Suppressor macrophage (primary cell): ENCODE results near the gene EEPD1.

Experiments used
- DNase-seq, 4 experiments: peaks; one replicate each; pipeline ENCODE4 v3.0.0-alpha.2; 2020 to 2022

The EEPD1 gene

DNA sequence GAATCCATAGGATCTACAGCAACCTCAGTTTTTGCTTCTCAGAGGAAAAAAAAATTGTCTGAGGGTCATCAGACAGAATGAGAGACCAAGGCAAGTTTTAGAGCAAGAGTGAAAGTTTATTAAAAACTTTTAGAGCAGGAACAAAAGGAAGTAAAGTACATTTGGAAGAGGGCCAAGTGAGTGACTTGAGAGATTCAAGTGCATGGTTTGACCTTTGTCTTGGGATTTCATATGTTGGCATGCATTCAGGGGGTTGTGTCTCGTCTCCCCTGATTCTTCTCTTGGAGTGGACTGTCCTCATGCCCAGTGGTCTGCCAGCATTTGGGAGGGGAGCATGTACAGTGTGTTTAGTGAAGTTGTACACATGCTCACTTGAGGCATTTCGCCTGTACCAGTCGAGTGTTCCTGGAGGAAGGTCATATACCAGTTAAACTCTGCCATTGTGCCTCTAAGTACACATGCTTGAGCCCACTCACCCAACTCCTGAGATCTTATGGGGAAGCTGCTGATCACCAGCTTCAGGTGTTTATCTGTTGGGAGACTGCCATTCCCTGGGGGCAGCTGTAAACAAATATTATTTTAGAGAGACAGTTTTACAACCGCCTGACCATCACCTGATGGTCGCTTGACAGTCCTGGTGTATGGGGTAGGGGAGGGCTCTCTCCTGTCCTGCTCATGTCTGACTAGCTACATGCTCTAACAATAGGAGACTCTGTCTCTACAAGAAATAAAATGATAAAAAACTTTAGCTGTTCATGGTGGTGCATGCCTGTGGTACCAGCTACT is 109.4 kb downstream of the EEPD1 start:
- peak in 2 of 4 experiments; percentile 65 to 78 for DNase-seq

DNA sequence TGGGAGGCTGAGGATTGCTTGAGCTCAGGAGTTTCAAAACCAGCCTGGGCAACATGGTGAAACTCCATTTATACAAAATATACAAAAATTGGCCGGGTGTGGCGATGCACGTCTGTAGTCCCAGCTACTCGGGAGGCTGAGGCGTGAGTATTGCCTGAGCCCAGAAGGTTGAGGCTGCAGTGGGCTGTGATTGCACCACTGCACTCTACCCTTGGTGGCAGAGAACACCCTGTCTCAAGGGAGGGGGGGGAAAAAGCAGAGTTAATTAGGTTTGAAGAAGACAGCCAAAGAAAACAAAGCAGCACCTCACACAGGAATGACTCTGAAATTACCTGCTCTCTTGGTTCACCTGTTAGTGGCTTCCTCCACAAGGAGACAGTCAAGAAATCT is 110.0 kb downstream of the EEPD1 start:
- no peak for DNase-seq

DNA sequence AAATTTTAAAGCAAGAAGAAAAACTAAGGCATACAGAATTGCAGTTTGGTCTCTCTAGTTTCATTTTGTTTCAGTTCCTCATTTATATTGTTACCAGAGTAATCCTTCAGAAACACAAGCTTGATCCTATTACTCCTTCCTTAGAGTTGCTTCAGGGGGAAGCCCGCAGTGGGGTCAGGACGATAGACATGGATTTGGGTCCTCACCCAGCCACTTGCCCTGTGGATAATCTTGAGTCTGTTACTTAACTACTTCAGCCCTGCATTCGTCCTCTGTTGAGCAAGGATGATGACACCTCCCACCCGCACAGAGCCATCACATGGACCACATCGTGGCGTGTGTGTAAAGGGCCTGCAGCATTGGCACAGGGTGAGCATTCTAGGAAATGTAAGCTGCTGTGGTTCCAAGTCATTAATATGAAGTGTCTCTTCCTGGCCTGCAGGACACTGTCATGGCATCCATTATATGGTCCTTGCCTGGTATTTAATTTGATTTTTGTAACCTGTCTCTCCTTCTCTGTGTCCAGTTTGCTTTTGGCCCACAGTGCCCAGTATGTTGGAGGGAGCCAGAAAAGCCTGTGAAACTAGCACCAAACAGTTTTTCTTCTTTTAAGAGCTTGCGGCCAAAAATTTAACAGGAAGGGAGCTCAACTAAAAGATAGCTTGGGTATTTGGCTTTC is 111.2 kb downstream of the EEPD1 start:
- DNase-seq: peak; percentile 87 to 95 (median 92)

DNA sequence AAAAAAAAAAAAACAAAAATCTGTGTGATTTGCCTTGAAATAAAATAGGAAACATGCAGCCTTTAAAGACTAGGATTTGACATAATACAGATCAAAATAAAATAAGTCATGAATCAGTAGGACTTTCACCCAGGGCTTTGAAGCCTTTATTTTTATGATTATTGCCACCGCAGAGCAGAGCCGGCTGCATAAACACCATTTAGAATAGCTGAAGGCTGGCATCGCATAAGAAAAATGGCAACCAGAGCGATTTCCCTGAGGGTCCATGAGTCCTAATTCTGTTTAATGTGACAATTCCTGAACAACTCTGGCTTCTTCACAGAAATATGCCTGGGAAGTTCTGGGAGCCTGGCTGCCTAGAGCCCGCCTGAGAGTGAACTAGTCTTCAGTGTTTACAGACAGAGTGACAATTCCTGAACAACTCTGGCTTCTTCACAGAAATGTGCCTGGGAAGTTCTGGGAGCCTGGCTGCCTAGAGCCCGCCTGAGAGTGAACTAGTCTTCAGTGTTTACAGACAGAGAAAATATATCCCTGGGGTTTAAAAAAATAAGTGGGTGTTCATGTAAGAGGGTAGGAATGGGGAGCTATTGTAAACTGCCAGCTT is 112.0 kb downstream of the EEPD1 start:
- no peak for DNase-seq

DNA sequence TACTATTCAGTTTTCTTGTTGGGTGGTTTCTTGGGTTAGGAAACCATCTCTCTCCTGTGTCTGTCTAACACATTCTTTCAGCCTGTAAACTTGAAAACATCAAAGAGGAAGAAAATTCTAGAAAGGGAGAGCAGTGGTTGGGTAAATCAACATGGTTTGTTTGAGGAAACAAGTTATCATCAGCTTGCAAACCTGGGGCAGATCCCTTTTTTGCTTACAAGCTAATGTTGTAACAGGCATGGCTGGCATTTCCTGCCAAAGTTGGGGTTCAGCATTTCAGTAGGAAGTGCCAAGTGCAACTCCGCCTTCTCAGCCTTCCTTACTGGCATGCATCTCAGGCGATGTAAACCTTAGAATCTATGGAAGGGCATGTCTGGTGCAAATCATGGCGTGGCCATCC is 112.6 kb downstream of the EEPD1 start:
- DNase-seq: peak; percentile 80 to 94 (median 90)

DNA sequence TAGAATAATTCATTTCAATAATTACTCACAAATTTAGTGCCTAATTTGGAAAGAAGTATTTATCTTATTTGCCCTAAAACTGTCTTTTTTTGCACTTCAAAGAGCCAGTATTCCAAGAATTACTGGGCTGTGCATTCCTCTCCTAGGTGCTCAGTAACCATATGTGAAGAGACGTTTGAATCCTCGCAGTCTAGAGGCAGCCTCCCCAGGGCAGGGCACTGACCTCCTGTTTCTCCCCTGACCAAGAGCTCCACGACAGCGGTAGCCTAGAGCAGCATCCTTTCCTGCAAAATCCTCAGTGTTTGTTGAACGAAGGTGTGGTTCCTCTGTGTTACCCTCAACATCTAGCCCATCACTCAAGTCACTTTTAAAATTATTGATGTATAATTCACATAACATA is 113.1 kb downstream of the EEPD1 start:
- DNase-seq: no peak

DNA sequence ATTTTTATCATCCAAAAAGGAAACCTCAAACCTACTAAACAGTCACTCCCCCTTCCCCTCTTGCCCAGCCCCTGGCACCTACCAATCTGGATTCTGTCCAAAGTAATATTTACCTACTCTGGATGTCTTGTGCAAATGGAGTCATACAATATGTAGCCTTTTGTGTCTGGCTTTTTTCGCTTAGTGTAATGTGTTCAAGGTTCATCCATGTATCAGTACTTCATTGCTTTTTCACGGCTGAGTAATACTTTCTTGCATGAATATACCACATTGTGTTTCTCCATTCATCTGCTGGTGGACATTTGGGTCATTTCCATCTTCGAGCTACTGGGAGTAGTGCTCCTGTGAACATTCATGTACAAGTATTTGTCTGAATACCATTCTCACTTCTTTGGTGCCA is 113.6 kb downstream of the EEPD1 start:
- DNase-seq: no peak

DNA sequence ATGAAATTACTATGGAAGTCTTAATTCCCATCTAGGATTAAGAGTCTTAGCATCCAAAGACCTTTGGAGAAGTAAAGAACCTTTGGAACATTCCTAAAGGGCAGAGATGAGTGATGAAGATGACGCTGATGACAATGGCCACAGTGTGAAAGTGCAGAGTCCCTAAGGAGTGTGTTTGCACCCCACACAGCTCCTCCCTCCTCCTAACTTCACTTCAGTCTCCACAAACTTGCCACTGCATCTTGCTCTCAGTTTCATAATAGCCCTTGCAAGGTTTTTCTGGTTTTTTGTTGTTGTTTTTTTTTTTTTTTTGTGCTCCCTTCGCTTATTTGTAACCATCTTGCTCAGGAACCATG is 119.1 kb downstream of the EEPD1 start:
- DNase-seq: no peak

DNA sequence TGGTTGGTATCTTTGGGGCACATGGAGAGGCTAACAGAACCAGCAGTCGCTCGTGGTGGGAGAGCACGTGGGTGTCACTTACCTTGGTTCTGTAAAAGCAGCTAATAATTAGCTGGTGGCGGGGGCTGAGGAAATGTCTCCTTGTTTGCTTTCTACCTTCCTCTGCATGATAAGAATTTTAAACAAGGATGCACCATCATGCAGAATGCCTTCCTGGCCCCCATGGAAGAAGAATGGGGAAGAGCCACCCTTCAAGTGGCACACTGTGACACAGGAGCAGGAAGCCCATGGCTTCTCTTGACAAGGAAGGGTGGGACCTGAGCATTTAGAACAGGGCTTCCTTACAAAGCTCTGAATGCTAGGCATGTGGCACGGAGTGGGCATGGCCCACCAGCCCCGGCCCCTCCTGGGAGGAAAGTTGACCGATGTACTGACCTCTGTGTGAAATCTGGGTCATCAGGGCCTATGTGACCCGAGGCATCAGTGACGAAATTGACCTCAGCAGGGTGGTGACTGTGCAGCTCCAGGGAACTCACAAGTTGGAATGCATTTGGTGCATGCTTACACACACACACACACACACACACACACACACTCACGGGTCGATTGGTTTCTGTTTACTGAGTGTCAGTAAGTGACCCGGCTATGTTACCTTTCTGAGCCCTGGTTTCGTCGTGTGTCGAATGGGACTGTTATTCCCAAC is 119.7 kb downstream of the EEPD1 start:
- peak; percentile 71 to 78 (median 75) for DNase-seq

DNA sequence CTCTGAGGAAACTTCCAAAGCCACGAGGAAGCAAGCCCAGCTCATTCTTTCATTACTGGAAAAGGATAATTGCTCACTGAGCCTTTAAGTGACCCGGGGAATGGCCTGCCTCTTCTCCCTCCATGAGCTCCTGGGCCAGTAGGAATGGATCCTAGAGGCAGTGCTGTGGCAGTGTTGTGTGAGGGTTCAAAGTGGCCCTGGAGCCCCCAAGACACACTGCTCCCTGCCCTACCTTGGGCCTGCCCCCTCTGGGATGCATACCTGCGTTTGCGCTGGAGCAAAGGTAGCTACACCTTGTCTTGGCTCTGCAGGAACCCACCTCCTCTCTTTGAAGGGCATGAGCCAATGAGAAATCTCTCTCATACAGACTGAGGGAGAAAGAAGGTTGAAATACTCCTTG is 120.8 kb downstream of the EEPD1 start:
- DNase-seq: no peak

DNA sequence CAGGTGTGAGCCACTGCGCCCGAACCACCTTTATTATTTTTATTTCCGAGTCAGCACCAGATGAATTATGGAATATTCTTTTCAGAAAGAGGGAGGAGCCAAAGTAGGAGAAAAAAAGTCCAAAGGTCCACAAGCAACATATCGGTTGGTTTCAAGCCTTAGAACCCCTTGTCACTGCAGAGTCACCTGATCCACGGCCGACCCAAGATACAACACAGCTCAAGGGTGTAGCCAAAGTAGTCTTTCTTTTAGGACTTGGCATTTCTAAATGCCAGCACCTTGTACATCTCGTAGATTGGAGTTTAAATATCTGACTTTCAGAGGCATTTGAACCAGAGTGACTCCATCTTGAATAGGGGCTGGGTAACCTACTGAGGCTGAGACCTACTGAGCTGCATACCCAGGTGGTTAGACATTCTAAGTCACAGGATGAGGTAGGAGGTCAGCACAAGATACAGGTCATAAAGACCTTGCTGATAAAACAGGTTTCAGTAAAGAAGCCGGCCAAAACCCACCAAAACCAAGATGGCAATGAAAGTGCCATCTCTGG is 122.8 kb downstream of the EEPD1 start:
- DNase-seq: no peak

DNA sequence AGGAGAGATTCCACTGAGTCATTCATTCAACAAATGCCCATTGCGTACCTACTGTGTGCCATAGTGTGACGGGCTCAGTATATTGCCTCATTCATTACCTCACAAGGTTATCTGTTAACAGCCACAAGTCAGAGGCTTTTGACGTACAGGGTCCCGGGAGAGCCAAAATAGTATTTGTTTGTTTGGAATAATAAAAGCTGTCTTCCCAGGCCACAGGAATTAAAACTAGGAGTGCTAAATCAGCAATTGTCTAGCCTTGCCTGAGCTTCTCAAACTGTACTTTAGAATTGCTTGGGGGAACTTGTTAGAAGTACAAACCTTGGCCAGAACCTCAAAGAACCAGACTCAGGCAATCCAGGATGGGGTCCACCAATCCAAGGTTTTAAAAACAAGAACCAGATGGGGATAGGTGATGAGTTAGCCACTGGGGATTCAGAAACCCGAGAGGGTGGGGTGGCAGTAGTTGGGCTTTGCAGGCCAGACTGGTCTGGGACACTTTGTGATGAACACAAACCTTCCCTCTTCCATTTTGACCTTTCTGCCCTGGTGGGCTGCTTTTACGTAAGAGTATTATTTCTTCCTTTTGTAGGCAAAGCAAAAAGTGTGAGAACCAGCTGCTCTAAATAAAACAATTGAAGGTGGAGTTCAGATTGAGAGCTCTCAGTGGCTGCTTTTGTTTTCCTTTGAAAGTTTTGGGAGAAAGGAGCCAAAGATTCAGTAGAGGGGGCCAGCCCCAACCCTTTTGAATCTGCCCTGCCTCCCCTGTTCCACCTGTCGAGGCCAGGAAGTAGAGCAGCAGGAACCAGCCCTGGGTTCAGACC is 123.6 kb downstream of the EEPD1 start:
- no peak for DNase-seq

DNA sequence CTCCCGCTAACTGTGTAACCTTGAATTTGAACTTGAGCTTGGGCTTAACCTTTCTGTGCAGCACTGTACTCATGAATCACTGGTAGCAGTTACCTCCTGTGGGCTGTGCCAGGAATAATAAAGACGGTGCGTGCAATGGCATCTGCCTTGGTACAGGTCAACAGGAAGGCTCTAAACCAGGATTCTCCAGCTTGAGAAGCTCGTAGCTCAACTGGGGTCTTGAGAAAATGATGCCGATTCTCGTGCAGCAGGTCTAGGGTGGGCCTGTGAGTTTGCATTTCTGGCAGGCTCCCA is 124.1 kb downstream of the EEPD1 start:
- no peak for DNase-seq

DNA sequence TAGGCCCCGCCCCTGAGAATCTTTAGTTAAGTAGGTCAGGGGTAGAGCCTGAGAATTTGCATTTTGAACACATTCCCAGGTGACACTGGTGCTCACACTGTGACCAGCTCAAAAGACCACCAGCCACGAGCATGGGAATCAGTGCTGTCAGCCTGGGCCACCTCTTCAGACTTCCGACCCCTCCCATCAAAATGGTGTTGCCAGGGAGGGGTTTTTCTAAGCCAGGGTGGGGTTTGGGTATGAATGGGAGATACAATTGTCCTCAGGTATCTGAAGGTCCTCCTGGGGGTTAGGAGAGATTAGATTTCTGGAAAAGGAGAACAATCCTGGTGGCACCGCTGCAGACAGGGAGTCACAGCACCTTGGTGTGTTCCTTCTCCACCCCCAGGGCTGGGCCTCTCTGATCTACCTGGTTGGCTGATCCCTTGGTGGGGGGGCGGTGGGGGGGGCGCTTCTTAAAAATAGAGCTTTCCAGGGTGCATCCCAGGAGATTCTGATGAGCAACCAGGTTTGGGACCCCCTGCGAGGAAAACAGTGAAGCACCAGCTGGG is 125.1 kb downstream of the EEPD1 start:
- DNase-seq: no peak

DNA sequence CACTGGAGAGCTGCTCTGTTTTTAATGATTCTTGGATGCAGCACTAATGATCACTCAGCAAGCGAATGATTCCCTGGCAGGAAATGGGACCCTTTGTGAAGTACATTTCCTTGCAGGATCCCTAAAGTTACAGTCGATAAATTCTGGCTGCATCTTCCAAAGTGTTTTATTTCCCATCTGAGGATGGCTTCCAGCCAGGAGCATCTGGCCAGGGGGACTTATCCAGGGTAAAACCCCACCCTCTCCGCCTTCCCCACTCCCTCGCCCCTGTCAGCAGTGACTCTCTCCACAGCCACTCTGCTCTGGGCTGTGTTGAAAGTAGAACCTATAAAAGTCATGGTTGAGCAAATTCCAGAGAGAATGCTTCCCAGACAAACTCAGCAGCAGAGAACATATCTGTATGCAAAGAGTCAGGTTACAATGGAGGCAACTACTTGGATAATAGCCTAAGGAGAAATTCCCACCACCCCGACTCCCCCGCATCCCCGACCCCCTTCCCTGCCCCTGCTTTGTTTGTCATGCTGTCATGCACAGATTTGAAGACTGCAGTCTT is 125.6 kb downstream of the EEPD1 start:
- no peak for DNase-seq

DNA sequence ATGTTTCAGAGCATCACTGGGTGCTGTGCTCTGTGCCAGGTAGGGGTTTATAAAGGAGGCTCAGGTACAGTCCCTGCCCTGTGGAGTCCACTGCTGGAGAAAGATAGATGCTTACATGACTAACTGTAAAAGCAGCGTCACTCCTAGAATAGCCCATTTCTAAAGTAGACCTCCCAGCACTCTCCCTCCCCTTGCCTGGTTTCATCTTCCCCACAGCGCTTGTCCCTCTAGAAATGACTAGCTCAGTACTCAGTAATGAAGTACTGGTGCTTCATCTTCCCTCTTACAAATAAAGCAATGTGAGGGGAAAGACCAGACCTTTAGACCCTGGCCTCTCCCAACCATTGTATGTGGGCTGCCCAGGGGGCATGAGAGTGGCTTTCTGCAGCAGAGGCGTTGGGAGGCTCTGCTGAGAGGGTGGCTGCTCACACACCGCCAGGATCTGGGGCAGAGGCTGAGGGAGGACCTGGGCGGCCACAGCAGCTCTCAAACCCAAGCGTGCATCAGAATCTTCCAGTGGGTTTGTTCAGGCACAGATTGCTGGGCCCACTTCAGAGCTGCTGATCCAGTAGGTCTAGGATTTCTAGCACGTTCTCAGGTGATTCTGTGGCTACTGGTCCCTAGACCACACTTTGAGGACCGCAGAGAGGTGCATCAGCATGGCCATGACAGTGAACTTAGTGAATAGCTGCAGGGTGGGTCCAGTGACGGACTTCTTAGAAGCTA is 126.3 kb downstream of the EEPD1 start:
- DNase-seq: no peak

DNA sequence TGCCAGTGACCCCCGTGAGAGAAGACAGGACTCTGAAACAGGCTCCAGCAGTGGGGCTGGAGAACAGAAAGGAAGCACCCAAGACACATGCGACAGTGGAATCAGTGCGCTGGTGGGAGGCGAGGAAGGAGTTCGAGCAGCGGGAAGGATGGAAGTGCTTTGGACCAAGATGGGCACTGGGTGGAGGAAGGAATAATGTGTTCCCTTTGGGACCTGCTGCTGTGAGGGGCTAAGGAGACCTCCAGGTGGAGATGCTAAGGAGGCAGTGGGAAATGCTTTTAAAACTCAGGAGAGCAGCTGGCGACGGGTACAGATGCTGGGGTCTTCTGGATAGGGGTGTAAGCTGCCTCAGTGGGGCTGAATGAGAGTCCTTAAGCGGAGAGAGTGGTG is 126.9 kb downstream of the EEPD1 start:
- no peak for DNase-seq

DNA sequence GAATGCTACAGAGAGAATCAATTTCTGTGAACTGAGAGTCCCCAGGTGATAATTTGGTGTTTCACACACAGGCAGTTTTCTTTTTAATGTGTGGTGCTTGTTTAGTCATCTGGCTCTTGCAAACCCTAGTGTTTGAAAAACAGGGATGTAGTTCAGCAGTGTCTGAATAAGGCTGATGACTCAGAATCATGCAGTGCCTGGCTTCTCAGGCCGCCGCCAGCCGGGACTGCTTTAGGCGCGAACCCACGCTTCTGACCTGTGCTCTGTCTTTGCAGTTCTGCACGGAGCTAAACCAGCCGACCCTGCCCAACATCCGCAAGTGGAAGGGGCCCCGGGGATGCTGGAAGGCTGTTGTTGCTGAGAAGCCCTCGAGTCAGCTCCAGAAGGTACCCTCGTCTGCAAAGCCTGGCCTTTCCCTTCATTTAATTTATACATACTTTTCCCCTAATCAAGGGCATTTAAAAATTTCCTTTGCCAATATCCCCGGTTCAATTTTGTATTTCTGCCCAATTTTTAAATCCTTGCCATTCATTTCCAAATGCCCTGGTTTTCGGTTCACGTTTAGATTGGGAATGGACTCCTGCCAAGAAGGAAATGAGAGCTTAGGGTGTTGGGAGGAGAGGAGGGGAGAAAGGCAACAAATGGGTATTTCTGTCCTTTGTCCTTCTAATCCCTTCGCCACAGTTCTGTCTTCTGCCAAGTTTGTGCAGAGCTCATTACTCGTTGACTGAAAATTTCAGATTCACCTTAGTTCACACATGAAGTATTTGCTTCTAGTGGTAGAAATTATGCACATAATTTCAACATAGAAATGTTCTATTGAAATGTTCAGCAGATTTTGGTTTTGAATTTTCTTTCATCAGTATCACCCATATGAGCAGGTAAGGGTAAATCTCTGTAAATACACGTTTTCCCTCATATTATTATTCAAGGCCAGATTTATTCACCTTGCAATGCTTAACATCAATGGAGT is 128.1 kb downstream of the EEPD1 start:
- peak; percentile 91 to 98 (median 95) for DNase-seq

DNA sequence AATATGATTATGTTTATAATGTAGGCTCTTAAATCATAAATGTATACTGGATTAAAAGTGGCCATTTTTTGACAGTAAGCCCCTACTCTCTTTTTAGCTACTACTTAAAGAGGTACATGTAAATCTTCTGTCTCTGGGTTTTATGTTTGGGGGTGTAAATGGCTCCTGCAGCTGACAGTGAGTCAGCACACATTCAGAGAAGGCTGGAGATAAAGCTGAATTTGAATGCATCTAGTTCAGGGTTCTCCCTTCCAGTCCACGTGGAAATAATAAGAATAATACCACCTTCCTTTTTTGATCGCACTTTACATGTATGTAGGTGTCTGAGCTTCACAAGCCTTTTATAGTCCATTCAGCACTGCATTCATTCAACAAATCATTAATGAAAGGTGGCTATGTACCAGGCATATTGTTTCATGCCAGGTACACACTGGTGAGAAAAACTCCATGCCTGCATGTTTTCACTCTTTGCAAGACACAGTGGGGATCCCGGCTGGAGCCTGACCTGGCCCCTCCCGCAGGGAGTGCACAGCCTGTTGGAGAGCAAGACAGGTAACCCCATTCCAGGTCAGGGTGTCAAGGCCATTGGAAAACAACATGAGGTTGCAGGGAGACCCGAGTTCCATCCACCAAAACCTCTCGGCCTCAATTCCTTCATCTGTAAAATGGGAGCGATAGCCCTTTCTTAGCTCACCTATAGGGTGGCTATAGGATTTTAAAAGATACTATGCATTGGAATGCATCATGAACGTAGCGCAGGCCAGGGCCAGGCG is 129.1 kb downstream of the EEPD1 start:
- peak; percentile 56 to 84 (median 74) for DNase-seq
